NCI-H510A treated with DMSO at 0.1 percent for 48 hours (cell line): ENCODE results near the gene ANTXR1.
"Not testable (repeated sequence)": the region's sequence is repeated elsewhere in the genome, so short reads cannot be mapped to it uniquely, and the experiment has no call there.

Source experiments
- DNase-seq: peaks from one replicate; lab custom pipeline; 2025; lab: John Stamatoyannopoulos, UW

Gene ANTXR1

GRCh38 chr2:69165091-69165880 is 152.3 kb downstream of the ANTXR1 start:
- no peak for DNase-seq

DNA sequence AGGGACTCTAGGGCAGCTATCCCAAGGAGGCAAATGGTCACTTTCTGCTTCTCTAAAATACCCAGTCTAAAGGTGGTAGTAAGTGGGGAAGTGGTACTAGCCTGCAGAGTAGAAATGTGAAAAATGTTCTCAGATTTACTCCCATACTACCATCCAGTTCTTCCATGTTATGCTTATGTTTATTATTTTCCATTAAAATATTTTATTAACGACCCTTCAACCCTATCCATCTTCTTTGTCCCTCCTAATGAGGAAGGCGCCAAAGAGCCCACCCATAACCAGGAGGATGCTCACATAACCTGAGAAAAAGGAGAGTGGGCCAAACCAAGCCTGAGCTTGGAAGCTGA is 153.5 kb downstream of the ANTXR1 start:
- DNase-seq: no peak

GRCh38 chr2:69166812-69167468 is 154.0 kb downstream of the ANTXR1 start:
- DNase-seq: no peak

- DNase-seq: no peak
These were observed 154.5 kb downstream of the ANTXR1 start for GRCh38 chr2:69167469-69167822.

DNA sequence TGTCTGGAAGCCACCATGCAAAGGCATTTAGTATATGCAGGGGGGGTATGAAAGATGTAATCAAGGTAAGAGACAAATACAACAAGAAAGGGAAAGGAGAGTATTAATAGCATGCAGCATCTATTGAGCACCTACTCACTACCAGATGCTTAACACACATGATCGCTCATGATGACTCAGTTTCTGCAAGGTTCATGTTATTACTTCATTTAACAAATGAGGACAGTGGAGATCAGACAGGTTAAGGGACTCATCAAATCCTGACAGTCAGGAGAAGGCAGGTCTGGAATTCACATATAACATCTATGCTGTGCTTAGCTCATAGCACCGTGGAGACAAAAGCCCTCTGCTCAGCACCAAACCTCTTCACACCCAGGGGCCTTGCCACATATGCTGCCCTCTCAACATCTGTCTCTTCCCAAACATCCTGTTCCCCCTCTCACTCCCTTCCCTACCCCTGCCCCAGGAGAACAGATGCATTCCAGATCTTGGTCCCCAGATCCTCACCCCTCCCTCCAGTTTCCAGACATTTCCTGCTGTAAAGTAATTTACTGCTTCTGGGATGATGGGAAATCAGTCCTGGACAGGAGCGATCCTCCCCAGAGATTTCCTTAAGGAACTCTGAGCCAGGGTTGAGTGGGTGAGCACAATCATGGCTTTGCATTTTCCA is 155.3 kb downstream of the ANTXR1 start:
- DNase-seq: no peak

DNA sequence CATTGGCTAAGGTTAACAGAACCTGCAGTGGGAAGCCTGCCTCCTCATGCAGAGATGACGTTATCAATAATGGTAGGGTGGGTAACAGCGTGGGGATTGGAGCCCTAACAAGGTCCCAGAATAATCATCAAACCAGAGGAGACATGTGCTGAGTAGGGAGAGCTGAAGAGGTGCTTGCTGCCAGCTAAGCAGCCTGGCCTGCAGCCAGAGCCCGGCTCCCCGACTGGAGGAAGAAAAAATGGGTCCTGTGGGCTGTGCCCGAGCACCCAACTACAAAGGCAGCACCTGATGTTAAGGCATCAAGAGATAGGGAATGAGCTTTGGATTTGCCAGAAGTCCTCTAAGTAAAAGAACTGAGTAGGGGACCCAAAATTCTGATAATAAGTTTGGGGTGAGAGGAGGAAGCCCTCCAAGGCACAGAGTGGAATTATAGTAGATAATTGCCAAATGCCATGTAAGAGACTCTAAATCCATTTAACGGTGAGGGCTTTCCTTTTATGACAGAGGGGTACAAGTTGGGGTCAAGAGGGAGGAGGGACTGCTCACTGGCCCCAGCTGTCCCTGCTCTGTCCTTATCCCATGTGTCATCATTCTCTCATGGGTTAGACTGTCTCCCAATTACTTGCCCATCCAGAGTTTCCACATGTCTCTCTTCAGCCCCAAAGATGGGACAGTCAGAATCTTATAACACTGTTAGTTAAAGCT is 156.1 kb downstream of the ANTXR1 start:
- DNase-seq: no peak

GRCh38 chr2:69169655-69170389 is 156.8 kb downstream of the ANTXR1 start:
- DNase-seq: no peak

DNA sequence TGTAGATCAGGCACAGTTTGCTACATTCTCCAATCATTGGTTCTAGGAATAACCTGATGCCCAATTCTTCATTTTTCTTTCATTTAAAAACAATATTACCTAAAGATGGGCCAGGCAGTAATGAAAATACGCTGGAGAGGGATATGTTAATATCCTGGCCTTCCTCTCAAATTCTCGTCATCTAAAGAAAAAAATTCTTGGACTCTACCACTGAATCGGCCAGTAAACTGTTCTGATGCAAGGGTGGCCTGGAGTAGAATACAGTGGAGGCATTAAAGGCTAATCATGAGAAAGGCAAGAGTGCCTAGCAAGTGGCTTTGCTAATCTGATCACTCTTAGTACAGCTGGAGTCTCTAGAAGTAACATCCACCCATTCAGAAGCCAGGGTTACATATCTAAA is 157.7 kb downstream of the ANTXR1 start:
- no peak for DNase-seq

- DNase-seq: no peak
These were observed 158.3 kb downstream of the ANTXR1 start for GRCh38 chr2:69171116-69171896.

DNA sequence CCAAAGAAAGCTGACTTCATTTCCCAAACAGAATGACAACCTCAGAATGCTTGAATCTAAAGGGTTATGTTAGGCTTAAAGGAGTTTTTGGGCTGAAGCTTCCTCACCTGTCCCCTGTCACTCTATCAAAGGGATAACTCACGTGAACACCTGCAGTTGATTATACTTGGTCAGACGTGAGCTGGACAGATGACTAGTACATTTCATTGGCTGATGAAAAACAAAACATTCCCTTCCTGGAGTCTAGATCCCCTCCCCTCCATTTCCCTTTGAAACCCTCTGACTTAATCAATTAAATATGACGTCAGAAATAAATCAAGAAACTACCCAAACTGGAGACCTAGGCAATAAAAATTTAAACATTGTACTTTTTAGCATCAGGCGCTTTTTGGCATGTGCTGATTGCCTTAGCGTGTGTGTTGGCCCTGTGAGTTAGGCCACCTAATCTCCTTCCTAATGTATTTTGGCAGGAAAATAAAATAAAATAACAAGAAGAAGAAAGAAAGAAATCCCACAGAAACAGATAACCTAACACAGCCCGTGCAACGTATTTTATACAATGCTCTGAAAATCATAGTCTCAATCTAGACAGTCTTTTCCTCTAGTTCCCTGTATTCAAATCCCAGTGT is 159.0 kb downstream of the ANTXR1 start:
- no peak for DNase-seq

DNA sequence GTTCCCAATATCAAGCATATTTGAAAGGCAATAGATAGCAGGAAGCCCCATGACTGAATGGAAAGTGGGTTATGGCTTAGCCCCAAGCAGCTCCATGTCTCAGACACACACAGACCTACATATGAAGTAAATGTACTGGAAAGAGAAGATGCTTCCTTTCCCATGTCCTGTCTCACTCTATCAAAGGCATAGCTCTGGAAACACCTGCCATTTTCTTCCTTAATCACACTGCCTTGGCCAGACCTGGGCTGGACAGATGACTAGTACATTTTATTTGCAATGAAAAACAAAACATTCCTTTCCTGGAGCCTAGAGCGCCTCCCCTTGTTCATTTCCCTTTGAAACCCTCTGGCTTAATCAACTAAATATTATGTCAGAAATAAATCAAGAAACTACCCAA is 160.7 kb downstream of the ANTXR1 start:
- DNase-seq: no peak

- DNase-seq: not testable (repeated sequence)
These were observed 161.2 kb downstream of the ANTXR1 start for GRCh38 chr2:69174211-69174610.

- DNase-seq: no peak
These were observed 163.1 kb downstream of the ANTXR1 start for GRCh38 chr2:69175790-69176715.

DNA sequence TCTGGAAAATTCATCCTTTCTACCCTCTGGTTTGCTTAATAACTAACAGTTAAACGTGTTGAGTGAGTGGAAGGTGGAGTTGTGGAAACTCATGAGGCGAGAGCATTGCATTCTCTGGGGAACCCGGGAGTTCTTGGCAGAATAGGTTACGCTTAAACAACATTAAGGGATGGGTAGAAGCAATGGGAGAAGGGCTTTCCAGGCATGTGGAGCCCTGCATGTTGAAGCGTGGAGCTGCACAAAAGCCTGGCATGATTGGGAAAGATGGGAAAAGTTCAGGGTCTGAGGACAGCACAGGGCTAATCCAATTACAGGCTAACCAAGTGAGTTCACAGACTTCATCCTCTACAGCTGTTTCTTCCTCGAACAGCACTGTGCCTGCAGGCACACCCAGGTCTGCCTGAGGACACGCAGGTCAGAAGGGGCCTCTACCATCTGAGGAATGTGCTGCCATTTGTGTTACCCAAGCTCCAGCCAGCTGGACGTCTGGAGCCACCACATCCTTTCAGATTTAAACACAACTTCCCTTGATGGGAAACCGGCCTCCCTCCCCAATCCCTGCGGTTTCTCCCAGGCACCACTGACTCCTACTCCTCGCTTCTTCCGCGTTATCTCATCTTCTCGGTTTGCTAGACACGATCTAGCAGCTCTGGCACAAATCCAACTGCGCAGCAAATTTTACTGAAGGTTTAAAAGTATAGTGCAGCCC is 164.2 kb downstream of the ANTXR1 start:
- no peak for DNase-seq

DNA sequence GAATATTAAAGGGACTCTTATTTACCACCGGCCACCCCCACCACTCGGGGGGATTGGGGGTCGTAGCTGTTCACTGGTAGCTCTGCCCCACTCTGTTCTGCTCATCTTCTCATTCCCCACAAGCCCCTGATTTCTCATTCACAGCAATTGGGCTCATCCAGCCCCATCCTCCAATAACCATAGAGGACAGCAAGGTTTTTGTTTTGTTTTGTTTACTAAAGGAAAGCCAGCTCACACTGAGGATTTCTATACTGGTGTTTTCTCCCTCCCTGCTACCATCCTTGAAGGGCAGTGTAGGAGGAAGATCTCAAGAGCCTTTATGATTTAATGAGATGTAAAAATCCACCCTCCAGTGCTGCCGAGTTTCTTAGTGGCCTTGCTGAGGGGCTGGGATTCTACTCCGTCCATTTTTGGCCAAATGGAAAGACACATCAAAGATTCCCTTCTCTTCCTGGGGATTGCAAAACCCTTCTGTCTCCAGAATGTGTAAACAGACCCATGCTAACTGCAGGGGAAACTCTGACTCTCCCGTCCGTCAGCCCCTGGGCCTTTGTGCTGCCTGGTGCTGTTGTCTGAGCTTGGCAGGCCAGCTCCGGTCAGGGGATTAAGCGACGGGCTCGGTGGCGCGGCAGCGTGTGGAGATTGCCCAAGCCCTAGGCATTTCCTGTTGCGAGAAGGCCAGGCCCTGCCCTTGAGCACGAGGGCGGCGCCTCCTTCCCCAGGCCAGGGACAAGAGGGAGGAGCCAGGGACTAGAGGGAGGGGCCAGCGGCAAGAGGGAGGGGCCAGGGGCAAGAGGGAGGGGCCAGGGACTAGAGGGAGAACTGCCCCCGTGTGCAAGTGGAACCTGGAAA is 165.0 kb downstream of the ANTXR1 start:
- no peak for DNase-seq

DNA sequence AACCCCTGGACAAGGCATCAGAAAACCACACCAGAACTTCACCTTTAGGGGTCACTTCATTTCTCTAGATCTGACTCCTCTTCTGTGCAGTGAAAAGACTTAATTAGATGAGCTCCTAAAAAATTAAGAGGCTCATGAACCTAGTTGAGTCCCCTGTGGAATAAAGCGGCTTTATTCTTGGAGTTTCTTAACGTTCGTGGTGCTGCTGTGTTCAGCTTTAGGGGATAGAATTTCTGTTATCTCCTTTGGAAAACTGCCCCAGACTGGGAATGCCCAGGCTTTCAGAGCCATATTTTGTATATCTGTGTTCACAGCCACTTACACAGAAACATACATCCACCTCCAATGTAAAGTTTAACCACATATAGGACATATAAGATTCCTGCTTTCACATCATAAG is 165.8 kb downstream of the ANTXR1 start:
- DNase-seq: no peak

GRCh38 chr2:69180227-69180626 is 167.2 kb downstream of the ANTXR1 start:
- DNase-seq: no peak

DNA sequence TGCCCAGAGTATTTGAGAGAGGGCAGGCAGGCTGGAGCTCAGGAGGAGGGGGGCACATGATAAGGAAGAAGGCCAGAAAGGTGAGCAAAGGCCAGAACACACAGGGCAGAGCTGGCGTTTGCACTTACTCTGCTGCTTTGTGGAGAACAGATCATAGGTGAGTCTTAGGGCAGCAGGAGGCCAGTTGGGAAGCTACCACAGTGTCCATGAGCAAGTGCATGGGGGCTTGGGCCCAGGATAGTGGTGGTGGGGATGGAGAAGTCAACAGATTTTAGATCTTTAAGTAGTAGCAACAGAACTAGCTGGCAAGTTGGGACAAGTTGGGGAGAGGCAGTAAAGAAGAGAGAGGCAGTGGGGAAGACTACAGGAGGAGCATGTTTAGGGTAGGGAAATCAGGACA is 168.0 kb downstream of the ANTXR1 start:
- no peak for DNase-seq
